GM21367 (cell line): ENCODE measurements around the gene LRRC3.
"Not testable (repeated sequence)": the region's sequence is repeated elsewhere in the genome, so short reads cannot be mapped to it uniquely, and the experiment has no call there.

ENCODE experiments used
- ATAC-seq: cut with Tn5 transposase; IDR thresholded peaks from one replicate; pipeline ENCODE4 v1.9.1; 2021; ENCODE audit not compliant: unreplicated experiment

Gene LRRC3

DNA sequence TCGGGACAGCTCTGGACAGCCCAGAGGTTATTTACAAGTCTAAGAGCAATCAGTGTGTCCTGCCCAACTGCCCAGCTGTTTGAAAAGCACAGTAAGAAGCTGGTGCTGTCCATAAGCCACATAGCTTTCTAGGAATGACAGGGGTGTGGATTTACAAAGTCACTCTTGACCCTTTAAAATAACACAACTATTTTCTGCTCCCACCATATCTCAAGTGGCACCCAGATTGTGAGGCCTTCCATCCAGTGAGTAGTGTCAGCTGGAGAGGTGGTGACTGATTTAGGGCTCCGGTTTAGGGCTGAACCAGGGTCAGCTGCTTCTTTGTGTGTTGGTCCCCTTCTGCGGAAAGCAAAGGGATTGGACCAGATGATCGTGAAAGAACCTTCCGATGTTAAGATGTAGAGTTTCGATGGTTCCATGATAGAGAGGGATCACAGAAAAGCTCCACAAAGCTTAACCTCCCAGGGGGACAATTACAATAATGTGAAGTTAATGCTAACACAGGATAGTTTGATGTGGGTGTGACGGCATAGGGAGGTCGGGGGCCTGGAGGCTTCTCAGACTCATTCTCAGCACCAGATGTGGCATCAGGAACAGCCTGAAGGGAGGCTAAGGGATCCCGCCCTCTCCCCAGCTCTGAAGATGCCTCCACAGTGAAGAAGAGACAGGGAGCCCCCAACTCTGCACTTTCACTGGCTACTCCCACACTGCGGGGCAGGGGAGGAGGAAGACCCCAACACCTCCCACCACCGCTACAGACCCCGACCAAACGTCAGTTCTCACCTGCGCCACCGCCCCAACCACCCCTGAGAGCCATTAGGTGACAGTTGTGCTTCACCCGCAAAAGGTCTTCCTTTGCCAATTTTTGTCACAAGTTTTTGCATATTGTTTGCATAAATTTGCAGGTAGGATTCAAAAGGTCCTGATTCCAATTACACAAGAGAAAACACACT lies 40.6 kb downstream of the LRRC3 start:
- no peak for ATAC-seq

DNA sequence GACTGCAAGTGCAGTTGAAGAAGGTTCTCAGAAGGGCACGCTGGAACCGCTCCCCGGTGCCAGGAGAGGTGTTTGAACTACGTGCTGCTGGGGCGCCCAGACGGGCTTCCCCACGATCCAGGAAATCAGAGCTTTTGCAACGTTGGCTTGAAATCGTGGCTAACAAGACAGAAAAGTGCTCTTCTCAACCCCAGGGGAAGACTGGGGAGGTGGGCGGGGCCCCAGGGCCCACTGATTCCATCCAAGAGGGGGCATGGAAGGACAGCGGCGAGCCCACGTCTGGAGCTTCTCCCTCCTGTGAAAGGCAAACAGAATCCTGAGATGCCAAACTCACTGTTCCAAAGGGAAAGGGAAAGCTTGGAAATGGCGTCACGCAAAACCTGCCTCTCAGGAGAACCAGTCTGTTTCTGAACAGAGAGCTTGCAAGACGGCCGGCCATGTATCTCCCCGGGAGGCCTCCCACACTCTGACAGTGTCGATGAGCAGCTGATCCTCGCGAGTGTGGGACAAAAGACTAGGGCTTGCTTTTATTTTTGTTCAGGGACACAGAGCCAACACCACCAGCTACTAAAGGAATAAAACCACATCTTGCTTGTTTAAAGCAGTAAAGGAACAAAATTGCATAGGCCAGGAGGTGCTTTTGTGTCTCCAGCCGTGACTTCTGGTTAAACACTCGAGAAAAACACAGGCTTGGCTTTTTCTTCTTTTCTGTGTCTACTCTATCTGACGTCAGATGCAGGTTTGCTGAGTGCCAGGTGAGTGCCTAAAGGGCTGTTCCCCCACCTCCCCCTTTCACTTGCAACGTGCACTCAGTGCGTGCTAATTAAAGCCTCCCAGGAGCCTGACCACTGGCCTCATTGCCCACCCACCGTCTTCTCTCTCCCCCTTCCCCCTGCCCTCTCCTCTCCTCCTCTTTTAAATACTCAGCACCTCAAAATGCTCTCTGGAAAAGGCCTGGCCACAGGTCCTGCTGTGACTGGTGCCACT lies 41.5 kb downstream of the LRRC3 start:
- no peak for ATAC-seq

DNA sequence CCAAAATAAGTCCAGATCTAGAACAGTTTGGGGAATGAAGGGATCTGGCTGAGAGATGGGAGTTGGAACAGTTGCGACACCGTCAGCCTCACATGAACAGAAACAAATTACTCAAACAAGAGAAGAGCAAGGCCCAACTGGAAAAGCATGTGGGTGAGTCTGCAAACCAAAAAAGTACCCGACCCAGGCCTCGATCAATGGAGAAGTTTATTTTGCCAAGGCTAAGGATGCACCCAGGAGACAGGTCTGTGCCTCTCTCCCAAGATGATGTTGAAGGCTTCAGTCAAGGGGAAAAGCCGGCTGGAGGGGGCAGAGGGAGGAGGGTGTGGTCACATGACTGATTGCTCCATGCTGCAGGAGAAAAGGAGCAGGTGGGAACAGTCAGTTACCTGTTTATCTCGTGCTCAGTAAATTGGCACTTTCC lies 42.4 kb downstream of the LRRC3 start:
- no peak for ATAC-seq

DNA sequence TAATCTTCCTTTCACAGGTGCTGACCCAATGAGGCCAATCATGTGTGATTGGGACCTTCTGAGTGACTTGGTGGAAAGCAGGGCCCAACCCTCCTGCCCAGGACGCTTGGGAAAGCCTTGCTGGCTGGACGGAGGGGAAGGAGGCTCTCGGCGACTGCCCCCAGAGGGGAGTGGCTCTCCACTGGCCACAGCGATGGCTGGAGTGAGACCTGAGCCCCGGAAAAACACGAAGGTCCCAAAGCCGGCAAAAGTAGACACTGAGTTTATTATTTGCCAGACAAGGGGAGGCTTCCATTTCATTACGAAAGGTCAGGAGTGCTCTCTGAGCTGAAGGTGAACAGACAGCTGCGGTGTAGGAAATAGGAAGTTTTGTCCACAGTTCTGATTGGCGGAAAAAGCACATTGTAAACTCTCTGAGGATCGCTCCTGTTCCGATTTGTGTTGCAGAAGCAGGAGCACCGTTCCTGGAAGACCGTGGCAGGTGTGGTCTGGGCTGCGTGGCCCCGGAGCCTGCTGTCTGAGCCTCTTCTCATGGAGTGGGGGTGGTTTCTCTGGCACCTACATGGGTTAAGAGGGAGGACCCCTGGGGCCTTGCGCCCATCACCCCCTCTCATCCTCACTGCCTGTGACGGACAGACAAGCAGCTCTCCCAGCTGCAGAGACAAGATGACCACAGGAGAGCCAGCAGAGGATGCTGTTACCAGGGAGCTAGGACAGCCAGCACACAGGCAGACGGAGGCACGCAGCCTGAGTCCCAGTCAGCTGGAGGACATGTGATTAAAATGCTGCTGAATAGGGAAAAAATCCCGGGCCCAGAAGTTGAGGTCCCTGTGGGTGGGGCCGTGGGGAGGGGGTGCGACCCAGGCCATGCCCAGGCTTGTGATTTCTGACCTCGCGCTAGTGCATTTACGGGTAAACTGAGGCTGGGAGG lies 43.2 kb downstream of the LRRC3 start:
- ATAC-seq: no peak

DNA sequence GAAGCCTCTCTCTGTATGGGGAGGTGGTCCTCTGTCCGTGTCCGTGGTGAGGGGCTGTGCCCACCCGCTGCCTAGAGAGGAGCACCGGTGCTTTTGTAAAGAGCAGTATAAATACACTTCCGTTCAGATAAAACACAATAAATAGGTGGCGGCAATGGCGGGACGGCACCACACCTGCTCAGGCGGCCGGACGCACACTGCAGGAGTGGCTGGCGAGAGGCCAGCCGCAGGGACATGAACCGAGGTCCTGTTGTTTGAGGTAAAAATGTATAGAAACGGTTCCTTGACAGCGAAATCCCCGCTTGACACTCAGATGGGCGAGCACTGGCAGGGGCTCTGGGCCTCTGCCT lies 43.9 kb downstream of the LRRC3 start:
- no peak for ATAC-seq

- no peak for ATAC-seq
Measured at GRCh38 chr21:44499631-44500030, 44.3 kb downstream of the LRRC3 start.

DNA sequence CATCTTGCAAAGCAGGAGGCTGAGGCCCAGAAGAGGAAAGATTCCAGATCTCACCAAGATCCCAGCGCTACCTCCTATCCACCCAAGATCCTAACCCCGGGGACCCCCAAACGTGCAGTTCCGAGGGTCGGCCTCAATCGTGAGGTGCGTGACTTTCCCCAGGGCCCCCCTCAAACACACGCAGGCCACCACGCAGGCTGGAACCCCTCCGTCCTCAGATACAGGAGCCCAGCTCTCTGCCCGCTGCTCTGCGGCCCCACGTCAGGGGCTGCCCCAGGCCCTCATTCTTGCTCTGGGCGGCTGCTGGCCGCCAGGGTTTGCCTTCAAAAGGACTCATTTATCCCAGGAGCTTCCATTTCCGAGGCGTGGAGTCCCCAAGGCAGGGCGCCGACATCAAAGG lies 44.8 kb downstream of the LRRC3 start:
- ATAC-seq: no peak

DNA sequence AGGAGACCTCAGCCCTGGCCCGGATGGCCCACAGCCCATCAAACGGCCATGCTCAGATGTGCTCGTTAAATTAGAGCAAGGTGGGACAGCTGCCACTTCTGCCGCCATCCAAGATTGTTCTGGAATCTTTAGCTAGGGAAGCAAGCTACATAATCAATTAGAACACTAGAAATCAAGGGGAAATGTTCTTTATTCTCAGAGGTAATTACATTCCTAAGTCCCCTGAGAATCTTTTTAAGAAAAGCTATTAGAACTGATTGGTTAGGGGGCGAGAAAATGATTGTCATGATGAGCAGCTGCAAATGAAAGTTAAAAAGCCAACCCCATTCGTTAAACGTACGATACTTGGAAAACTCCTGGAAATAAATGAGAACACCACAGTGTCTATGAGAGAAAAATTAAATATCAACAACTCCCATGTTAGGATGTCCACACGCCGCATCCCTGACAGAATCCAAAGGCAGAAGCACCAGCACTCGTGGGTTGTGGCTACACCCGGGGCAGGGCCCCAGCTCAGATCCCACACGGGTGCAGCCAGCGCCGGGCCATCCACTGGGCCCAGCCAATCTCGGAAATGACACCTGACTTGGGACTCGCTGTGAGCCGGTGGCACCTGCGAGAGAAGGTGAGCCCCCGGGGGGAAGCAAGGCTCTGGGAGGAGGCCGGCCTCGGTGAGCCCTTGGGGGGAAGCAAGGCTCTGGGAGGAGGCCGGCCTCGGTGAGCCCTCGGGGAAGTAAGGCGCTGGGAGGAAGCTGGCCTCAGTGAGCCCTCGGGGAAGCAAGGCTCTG lies 47.1 kb downstream of the LRRC3 start:
- ATAC-seq: no peak

DNA sequence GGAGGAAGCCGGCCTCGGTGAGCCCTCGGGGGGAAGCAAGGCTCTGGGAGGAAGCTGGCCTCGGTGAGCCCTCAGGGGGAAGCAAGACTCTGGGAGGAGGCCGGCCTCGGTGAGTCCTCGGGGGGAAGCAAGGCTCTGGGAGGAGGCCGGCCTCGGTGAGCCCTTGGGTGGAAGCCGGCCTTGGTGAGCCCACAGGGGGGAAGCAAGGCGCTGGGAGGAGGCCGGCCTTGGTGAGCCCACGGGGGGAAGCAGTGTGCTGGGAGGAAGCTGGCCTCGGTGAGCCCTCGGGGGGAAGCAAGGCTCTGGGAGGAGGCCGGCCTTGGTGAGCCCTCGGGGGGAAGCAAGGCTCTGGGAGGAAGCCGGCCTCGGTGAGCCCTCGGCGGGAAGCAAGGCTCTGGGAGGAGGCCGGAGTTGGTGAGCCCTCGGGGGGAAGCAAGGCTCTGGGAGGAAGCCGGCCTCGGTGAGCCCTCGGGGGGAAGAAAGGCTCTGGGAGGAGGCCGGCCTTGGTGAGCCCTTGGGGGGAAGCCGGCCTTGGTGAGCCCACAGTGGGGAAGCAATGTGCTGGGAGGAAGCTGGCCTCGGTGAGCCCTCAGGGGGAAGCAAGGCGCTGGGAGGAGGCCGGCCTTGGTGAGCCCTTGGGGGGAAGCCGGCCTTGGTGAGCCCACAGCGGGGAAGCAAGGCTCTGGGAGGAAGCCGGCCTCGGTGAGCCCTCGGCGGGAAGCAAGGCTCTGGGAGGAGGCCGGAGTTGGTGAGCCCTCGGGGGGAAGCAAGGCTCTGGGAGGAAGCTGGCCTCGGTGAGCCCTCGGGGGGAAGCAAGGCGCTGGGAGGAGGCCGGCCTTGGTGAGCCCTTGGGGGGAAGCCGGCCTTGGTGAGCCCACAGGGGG lies 47.9 kb downstream of the LRRC3 start:
- ATAC-seq: not testable (repeated sequence)

GRCh38 chr21:44503901-44504399 lies 48.6 kb downstream of the LRRC3 start:
- ATAC-seq: no peak

- ATAC-seq: no peak
Measured at GRCh38 chr21:44505673-44506278, 50.5 kb downstream of the LRRC3 start.

GRCh38 chr21:44506279-44507255 lies 51.3 kb downstream of the LRRC3 start:
- ATAC-seq: no peak

GRCh38 chr21:44507673-44508425 lies 52.5 kb downstream of the LRRC3 start:
- no peak for ATAC-seq

DNA sequence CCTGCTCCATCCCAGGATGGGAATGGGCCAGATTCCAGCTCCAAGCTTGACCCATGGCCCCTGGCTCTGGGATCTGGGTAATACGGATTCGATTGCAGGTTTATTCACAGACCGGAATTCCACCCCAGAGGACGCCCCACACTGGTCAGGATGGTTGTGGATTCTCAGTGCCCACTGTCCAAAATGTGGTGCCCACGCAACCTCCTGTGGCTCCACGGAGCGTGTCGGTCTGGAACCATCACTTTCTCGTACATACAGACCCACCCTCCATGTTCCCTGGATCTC lies 53.1 kb downstream of the LRRC3 start:
- no peak for ATAC-seq

GRCh38 chr21:44508711-44509445 lies 53.6 kb downstream of the LRRC3 start:
- ATAC-seq: no peak

GRCh38 chr21:44509539-44509938 lies 54.2 kb downstream of the LRRC3 start:
- no peak for ATAC-seq
